GM18867 (cell line): ENCODE results near the gene CHIT1.

Experiments used
- ATAC-seq: cut with Tn5 transposase; IDR thresholded peaks from one replicate; pipeline ENCODE4 v1.9.1; 2021; ENCODE audit warnings: mild to moderate bottlenecking, moderate library complexity; ENCODE audit not compliant: unreplicated experiment

Gene CHIT1

DNA sequence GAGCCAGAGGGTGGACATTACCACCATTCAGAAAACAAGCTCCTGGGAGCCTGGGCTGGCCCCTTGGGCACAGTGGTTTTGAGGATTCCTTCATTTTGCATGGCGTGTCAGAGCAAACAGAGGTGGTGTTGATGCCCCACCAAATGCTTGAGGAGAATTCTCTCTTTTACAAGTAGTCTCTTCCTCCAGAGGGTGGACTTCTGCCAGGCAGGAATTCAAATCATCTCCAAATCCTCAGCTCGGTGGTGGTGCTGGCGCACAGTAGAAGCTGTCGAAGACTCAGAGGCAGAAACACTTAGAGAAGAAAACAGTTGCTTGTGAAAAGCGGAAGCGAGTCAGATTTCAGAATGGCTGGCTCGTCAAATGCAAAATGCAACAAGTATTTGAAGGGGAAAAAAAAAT lies 39.5 kb downstream of the CHIT1 start:
- no peak for ATAC-seq

DNA sequence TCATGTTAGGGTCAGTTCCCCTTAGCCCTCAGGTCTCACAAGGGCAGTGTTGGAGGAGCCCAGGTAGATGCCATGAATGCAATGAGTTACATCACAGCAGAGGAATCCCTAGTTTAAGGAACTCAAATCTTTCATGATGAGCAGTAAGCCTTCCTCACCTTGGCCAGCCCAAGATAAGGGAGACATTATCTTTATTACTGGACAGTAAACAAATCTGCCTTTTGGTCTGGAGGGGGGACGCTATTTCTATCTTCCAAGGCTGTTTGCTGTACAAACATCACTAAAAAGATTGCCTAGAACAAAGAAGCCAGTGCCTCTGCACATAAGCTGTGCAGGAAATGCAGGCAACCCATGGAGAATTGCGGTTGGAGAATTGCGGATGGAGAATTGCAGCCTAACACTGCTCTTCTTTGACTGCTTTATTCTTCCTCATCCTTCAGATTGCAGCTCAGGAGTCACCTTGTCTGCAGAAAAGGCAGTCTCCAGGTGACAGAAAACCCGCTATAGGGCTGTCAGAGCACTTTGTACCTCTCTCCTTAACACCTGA lies 40.7 kb downstream of the CHIT1 start:
- no peak for ATAC-seq

DNA sequence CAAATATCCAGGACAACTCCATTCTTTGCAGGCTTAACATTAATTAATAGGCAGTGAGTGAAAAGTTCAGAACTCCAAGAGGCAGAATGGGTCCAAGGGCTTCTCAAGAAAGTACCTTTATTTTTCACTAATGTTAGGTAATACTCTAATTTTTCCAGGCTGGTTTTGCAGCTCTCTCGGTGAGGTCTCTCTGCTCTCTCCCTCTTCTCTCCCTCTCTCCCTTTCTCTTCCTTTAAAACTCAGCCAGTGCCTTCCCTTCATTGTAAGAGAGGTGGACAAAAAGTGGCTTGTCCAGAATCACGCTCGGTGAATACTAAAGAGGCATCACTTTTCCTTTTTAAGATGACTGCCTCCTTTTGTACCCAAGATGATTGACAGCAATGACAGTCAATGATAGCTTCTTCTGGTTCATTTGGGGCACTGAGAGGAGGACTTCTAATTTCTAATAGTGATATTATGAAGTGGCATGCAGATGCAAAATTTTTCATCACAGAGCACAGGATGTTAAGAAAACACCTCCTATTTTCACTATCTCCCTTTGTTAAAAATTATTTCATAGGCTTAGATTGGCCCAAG lies 41.7 kb downstream of the CHIT1 start:
- no peak for ATAC-seq

DNA sequence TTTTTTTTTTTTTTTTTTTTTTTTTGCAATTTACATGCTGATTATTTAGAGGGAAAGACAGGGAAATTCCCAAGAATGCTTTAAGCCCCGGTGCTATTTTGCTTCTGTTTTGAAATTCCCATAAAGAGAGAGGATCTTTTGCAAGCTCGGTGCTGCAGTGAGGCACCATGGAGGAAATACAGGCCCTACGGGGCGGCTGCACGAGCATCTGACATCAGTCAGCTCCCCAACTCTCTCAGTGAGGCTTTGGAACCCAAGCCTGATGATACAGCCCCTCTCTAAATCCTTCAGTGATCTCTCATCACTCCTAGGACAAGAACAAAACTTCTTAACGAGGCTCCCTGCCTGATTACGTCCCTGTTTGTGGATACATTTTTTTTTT lies 42.2 kb downstream of the CHIT1 start:
- no peak for ATAC-seq

DNA sequence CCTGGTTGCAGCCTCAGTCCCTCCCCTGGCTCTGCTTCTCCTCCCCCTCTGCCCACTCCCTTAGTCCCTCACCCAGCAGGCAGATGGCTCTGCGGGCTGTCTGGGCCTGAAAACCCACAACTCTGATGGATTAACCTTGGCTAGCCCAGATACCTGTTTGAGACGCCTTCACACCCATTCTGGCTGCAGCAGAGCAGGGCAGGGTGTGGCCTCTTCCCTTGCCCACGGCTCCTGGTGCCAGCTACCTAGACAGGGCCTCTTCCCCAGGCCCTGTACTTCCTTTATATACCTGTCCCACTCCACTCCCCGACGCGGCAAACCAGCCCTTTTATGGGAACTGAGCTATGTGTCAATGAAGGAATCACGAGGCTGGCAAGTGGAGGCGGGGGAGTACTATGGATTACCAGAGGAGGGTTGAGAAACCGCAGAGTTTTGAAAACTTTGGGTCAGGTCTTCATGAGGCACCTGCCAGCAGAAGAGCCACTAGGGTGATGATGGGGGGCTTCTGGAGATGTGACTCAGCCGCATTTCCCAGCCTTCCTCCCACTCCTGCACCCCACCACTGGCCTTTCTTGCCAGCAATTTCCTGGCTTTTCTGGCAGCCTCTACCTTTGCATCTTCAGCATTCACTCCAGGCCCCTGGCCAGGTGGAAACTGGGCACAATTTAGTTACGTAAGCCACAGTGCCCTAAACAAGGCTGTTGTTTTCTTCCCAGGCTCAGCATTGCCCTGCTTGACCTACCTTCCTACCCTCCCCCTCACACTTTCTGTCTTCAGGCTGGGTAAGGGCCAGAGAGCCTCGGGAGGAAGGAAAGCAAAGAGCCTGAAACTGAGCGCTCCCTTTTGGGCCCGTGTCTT lies 42.8 kb downstream of the CHIT1 start, which contains the start of gene CHI3L1:
Gene CHI3L1 (minus strand): TSS at position 259 of the 858 bp plus-strand sequence. CDS start 81 bp downstream, at position 178.
- no peak for ATAC-seq

DNA sequence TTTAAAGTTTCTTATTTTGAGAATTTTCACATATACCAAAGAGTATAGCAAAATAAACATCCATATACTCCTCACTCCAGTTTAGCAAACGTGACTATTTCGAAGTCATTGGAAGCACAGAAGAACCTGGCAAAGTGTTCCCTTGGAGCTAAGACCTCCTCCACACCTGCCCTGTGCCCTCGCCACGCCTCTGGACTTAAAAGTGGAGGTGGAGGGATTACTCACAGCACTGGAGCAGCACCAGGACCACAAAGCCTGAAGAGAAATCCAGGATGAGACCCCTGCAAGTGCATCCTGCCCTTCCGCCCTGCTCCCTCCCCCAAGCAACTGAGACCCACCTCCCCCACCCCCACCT lies 43.4 kb downstream of the CHIT1 start:
- no peak for ATAC-seq

DNA sequence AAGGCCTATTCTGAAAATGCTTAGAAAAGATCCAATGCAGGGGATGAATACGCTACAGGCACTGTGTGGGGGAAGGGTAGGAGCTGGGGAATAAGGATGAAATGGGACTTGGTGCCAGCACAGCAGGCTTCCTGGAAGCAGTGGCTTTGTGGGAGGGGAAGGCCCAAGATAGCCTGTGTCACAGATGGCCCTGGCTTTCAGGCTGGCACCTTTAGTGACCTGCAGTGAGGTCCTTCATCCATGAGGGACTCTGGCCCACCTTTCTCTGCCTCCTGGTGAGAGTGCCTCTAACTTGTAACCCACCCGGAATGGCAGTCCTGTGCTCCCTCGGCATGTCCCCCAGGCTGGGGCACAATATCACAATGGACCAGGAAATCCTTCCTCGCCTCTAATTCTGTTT lies 43.9 kb downstream of the CHIT1 start:
- no peak for ATAC-seq

DNA sequence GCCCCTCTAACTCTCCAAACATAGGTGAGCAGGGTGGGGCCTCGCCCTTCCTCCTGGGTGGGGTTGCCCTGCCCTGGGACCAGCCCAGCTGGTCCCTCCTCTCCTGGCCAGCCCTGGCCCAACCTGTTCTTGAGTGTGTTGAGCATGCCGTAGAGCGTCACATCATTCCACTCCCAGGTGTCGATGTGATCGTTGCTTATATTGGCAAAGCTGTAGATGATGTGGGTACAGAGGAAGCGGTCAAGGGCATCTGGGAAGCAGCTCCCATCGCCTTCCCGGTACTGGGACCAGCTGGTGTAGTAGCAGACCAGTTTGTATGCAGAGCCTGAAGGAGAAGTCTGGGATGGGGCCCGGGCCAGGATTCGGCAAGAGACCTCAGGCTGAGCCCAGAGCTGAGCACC lies 44.4 kb downstream of the CHIT1 start:
- no peak for ATAC-seq

DNA sequence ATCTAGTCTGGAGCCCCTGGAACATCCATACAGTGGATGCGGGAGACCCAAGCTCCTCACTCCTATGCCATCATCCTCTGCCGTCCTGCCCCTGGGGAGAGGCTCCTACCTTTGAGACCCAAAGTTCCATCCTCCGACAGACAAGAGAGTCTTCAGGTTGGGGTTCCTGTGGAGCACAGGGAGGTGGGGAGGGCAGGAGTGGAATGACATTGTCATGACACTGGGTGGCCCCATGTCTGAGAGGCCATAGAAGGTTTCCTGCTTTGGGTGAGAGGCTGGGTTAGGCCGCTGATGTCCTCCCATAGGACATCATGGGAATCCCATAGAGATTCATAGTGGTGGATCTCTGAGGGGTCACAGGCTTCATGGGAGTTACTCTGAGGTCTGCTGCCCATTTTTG lies 45.0 kb downstream of the CHIT1 start:
- no peak for ATAC-seq

DNA sequence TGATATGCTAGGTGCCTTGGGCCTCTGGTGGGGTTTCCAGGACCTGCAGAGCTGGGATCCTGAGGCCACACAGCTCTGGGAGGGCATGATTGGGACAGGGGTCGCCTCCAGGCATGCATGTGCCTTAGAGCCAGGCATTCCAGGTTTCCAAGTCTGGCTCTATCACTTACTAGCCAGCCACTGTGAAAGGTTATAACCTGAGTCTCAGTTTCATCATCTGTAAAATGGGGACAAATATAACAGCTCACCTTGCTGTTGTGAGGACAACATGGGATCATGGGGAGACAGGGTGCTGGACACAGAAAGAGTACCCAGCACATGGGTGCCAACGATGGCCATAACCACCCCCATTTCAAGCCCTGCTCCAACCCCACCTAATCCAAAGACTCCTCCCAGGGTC lies 45.6 kb downstream of the CHIT1 start:
- ATAC-seq = no peak

DNA sequence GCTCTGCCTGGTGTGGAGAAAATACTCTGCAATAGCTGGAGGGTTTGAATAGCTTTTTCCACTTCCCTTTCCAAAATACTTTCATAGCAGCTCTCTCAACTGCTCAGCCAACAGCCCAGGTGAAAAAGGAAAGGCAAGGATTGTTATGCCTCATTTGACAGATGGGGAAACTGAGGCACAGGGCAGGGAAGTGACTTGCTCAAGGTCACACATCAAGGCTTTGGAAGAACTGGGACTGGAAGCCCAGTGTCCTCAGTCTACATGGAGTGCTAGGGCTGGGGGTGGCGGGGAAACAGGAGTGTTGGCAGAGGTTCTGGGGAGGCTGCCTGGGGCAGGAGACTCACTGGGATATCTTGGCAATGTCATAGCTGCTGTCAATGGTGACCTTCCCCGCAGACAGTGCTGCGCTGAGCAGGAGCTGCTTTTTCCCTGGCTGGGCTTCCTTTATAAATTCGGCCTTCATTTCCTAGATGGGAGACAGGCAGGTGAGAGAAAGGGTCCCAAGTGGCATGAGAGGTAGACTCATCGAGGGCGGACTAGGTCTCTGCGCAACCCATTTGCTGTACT lies 47.0 kb downstream of the CHIT1 start:
- no peak for ATAC-seq

DNA sequence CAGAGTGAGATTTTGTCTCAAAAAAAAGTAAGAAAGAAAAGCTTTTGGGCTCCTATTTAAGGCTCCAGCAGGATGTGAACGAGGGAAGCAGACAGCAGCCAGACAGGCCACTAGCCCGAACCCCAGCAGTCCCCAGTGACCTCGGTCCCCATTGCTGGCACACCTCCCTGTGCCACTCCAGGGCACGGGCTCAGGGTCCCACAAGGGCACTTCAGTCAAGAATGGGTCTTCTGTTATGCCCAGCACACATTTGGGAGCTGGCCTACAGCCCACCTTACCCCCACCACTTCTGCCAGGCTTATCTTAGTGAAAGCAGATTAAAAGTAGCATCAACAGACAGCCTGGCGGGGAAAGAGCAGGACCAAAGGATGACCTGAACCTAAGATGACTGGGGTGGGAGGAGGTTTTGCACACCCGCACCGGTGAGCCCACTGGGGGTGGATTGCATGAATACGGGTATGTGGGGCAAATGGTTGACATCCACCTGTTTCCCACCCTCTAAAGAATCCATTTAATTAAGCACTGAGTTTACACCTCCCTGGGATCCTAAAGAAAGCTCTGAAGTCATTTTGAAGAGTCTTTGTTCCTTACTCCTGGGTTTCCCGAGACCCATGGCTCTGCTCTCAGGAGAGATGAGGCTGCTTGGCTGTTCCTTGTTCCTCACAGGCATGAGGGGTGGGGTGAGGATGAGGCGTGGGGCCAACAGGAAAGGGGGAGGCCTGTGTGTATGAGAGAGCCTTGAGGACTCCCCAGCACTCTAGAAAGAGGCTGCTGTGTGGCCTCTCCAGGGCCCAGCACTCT lies 47.7 kb downstream of the CHIT1 start:
- ATAC-seq = no peak

DNA sequence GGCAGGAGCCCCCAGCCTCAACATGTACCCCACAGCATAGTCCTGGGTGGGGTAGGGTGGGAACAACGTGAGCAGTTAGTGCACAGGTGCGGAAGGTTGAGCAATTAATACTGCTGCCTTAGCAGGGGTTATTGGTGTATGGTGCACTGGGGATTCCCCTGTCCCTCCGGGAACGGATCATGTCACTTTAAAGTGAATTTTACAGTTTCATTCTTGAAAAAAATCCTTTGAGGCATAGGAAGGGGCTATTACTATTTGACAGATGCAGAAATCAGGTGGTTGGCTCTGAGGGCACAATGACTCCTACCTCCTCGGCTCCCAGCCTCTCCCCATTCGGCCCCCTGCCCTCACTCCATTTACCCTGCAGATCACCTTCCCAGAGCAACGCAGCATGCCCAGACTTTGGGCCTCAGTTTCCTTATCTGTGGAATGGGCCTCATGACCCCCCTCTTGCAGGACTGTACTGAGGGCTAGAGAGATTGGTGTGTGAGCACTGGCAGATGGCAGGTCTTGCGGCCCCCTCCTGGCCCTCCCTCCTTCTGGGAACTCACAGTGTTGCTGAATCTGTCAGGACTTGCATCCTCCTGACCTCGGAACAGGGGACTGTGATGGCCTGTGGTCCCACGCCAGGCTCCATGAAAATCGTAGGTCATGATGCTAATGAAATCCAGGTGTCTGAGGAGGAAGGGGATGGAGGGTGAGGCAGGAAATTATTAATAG lies 48.7 kb downstream of the CHIT1 start:
- no peak for ATAC-seq

DNA sequence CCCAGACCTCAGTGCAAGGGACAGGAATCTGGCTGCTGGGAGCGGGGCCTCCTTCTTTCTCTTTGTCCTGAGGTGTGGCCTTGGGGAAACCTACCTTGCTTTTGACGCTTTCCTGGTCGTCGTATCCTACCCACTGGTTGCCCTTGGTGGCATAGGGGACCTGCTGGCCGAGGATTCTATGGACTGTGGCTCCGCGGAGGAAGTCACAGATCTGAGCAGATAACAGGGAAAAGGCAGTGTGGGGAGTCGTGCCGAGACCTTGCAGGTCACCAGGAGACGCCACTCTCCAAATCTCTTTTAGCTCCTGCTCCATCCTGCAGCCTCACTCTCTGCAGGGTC lies 49.8 kb downstream of the CHIT1 start:
- no peak for ATAC-seq

DNA sequence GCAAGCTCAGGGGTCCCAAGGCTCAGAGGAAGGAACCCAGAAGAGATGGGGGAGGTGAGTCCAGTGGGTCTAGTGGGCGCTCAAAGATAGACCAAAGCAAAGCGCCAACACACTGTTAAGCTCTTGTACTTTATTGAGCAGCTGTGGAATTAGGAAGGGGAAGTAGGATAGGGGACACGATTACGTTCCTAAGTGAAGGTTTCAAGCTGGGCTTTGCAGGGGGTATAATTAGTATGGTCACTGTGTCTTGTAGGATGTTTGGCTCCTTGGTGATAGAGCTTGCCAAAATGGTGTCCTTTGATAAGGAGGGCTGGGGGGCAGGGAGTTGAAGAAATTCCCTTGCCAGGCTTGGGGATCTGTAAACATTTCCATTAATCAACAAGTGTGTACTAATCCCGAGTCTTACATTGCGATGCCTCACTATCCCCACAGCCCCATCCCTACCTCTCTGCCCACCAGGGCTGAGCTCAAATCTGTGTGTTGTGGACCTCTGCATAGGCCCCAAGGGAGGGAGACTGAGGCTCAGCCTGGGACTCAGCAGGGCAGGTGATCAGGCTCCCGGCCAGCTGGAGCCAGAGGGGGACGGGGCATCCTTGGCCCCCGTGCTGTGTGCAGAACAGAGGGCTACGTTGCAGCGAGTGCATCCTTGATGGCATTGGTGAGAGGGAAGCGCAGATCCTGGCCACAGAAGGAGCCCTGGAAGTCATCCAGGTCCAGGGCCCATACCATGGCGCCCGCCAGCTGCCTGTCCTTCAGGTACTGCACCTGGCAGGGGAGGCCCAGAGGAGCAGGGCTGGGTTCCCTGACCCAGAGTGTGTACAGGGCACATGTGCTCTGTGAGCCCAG lies 50.4 kb downstream of the CHIT1 start:
- ATAC-seq = no peak

DNA sequence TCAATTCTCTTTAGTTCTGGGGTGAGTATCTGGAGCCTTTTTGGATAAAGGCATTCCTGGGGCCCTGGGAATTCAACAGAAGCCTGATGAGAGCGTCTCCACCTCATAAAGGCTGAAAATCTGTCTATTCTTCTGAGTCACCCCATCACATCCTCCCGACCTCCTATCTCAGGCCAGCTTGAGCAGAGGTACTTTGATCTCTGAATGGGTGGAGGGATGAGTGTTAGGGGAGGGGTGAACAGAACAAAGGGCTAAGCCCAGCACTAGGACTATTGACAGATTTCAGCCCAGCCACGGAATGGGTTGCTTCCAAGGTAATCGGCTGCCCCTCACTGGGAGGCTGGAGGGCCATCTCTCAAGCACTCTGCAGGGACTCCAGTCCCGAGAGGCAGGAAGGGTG lies 51.4 kb downstream of the CHIT1 start:
- ATAC-seq = no peak

DNA sequence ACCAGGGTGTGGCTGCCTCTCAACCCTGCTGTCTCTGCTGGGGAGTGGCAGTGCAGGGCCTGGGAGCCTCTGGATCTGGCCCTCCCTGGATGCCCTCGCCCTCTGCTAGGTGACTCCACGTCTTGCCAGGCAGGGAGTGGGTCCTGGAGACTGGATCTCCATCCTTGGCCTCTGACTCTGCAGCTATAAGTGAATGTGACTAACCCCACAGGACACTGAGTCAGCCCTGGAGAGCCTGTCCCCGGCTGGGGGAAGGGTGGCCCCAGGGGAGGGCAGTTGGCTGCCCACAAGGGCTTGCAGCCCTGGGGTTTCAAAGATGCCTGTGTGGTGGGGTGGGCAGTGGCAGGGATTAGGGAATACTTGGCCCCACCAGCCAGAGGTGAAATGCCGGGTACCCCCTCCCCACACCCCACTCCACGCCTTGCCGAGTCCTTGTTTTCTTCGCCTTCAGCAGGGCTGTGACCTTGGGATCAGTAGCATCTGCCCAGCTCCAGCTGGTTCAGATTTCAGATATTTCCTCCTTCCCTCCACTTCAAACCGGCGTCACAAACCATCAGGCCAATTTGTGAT lies 51.9 kb downstream of the CHIT1 start:
- no peak for ATAC-seq

DNA sequence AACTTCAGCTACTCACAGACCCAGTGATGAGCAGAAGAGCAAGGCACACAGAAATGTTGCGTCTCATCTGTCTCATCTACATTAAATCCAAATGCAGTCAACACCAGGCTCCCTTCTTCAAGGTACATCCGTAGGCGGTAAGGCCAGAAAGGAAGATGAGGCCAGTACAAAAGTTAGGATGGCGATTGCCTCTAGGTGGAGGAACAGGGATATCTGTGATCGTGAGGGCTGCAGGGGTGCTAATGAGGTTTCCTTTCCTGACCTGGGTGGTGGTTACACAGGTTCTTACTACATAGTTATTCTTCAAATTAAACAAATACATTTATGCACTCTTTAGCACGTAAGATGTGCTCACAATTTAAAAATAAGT lies 52.5 kb downstream of the CHIT1 start:
- ATAC-seq = no peak

DNA sequence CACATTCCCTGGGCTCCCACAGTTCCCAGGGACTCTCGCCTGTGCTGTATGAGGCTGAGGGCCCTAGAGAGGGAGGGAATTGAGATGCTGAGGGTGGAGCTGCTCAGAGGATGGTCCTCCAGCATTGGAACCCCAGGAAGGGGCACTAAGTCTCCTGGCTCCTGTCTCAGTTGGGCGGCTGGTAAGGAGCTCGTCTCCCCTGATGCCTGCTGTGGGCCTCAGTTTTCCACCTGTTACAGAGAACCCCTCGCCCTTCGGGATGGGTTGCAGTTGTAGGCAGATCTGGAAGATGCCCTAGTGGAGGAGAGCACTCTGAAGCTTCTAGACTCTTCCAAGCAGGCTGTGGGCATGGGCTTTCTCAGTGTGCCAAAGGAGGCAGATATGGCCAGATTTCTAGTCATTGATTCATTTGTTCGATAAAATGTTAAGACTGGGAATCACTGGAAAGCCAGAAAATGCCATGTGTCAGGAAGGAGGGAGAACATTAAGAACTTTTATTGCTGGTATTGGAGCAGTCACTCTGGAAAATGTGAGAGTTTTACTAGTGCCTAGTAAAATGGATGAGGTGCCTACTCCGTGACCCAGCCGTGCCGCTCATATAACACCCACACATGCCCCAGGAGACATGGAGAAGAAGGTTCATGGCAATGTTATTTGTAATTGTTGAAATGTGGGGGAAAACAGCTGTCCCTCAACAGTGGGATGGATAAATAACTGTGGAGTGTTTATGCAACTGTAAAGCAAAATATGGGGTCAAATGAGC lies 53.0 kb downstream of the CHIT1 start:
- ATAC-seq = no peak
